Measurements from ENCODE around the gene POU6F2. TPM values are rescaled to one million over a fixed set of nuclear protein-coding genes. Genes with fewer than 3 reads are reported as not detected.

The POU6F2 gene
- total RNA-seq, 1 experiment from 2014 or later: 0.19 TPM

DNA sequence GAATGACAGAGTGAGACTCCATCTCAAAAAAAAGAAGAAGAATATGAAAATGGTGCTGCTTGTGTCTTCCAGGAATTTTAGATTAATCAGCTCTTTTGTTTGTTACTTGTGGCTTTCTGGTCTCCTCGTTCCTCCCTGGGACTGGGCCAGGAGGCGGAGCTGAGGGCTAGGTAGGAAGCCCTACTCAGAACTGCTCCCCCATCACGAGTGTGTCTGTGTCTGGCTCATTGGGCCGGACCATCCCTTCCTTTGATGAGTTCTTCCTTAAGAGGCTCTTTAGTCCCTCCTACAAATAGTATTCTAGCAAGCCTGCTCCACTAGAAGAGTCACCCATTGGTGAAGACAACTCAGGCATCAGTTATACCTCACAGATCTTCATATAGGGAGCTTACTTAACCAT, 531.7 kb downstream of the POU6F2 start:
- DNase-seq (ENCODE audit: unreplicated experiment): no peak
- TF ChIP-seq, protein P1, sequence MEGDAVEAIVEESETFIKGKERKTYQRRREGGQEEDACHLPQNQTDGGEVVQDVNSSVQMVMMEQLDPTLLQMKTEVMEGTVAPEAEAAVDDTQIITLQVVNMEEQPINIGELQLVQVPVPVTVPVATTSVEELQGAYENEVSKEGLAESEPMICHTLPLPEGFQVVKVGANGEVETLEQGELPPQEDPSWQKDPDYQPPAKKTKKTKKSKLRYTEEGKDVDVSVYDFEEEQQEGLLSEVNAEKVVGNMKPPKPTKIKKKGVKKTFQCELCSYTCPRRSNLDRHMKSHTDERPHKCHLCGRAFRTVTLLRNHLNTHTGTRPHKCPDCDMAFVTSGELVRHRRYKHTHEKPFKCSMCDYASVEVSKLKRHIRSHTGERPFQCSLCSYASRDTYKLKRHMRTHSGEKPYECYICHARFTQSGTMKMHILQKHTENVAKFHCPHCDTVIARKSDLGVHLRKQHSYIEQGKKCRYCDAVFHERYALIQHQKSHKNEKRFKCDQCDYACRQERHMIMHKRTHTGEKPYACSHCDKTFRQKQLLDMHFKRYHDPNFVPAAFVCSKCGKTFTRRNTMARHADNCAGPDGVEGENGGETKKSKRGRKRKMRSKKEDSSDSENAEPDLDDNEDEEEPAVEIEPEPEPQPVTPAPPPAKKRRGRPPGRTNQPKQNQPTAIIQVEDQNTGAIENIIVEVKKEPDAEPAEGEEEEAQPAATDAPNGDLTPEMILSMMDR (IDR thresholded peaks at IDR 0.05; ENCODE audit: unreplicated experiment): no peak
- Mint-ChIP-seq H3K27me3 (ENCODE audit: insufficient read depth, unreplicated experiment) (peaks cover 14% of the 10 kb centered on the region), H3K36me3 (ENCODE audit: insufficient read depth, unreplicated experiment) (no peaks in the 10 kb centered on the region), H3K4me3 (ENCODE audit: unreplicated experiment) (no peak overlapping the region), H3K9me3 (ENCODE audit: unreplicated experiment) (no peaks in the 10 kb centered on the region), H3K4me1 (ENCODE audit: insufficient read depth, unreplicated experiment) (no peaks in the 10 kb centered on the region), H3K27ac (ENCODE audit: low read depth, unreplicated experiment) (no peak overlapping the region)
- ChIA-PET CTCF (no interaction called here), POLR2A (no interaction called here)
- intact Hi-C loops (cut with micrococcal nuclease): no loop called here
- BruUV-seq (replicated peaks): no TSS peak

DNA sequence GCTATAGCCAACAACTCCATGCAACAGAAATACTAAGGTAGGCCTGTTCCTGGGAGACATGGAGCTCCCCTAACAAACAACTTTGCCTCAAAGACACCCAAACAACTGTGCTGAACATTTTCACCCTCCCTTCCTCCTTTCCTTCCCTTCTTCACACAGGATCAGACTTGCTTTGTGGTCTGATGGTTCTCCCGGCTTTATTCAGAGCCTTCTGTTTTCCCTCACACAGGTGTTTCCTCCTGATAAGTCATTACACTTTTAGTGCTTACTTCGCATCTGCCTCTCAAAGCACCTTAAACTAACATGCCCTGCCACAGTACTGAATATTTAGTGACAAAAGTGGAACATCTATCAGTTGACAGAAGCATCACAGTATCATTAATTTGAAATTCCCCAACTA, 532.2 kb downstream of the POU6F2 start:
- BruUV-seq (replicated peaks): no TSS peak
- H3K4me3 Mint-ChIP-seq (ENCODE audit: unreplicated experiment): no peak overlapping the region
- H3K27ac Mint-ChIP-seq (ENCODE audit: low read depth, unreplicated experiment): no peak overlapping the region
- ChIA-PET CTCF (interaction anchor here (0.6 kb wide), 1 partner anchor 1141 kb away, joined by 3 read pairs; no protein-coding TSS in a partner anchor), POLR2A (no interaction called here)
- no peaks in the 10 kb centered on the region for H3K9me3 Mint-ChIP-seq (ENCODE audit: unreplicated experiment)
- TF ChIP-seq, protein P1 (IDR thresholded peaks at IDR 0.05; ENCODE audit: unreplicated experiment): no peak
- no peaks in the 10 kb centered on the region for H3K36me3 Mint-ChIP-seq (ENCODE audit: insufficient read depth, unreplicated experiment)
- DNase-seq (ENCODE audit: unreplicated experiment): no peak
- H3K27me3 Mint-ChIP-seq (ENCODE audit: insufficient read depth, unreplicated experiment): peaks cover 19% of the 10 kb centered on the region
- intact Hi-C loops (cut with micrococcal nuclease): loop anchor here (10.0 kb wide), 1 partner anchor 1115 kb away; no protein-coding TSS in a partner anchor
- no peaks in the 10 kb centered on the region for H3K4me1 Mint-ChIP-seq (ENCODE audit: insufficient read depth, unreplicated experiment)

DNA sequence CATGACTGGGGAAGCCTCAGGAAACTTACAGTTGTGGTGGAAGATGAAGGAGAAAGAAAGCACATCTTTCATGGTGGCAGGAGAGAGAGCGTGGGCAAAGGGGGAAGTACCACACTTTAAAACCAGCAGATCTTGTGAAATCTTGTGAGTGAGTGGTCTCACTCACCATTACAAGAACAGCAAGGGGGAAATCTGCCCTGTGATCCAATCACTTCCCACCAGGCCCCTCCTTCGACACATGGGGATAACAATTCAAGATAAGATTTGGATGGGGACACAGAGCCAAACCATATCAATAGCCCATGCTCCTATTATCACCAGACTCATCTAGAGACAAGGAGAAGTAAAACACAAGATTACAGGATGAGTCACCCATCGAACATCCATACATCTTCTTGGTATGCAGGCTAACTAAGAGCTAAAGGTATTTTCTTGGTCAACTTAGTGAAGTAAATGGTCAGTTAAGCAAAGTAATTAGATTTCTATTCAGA, 533.2 kb downstream of the POU6F2 start:
- Mint-ChIP-seq H3K9me3 (ENCODE audit: unreplicated experiment) (no peaks in the 10 kb centered on the region), H3K4me1 (ENCODE audit: insufficient read depth, unreplicated experiment) (no peaks in the 10 kb centered on the region), H3K4me3 (ENCODE audit: unreplicated experiment) (no peak overlapping the region), H3K27me3 (ENCODE audit: insufficient read depth, unreplicated experiment) (peaks cover 22% of the 10 kb centered on the region), H3K27ac (ENCODE audit: low read depth, unreplicated experiment) (no peak overlapping the region), H3K36me3 (ENCODE audit: insufficient read depth, unreplicated experiment) (no peaks in the 10 kb centered on the region)
- DNase-seq (ENCODE audit: unreplicated experiment): no peak
- TF ChIP-seq, protein P1 (IDR thresholded peaks at IDR 0.05; ENCODE audit: unreplicated experiment): no peak
- ChIA-PET CTCF (interaction anchor here (0.5 to 1.5 kb wide), 7 partner anchors 88 to 1609 kb away, joined by 3 to 7 read pairs (median 3); no protein-coding TSS in a partner anchor), POLR2A (interaction anchor here (0.6 kb wide), 1 partner anchor 164 kb away, joined by 3 read pairs; no protein-coding TSS in a partner anchor)
- BruUV-seq (replicated peaks): no TSS peak
- intact Hi-C loops (cut with micrococcal nuclease): loop anchor here (10.0 kb wide), 1 partner anchor 1116 kb away; no protein-coding TSS in a partner anchor

DNA sequence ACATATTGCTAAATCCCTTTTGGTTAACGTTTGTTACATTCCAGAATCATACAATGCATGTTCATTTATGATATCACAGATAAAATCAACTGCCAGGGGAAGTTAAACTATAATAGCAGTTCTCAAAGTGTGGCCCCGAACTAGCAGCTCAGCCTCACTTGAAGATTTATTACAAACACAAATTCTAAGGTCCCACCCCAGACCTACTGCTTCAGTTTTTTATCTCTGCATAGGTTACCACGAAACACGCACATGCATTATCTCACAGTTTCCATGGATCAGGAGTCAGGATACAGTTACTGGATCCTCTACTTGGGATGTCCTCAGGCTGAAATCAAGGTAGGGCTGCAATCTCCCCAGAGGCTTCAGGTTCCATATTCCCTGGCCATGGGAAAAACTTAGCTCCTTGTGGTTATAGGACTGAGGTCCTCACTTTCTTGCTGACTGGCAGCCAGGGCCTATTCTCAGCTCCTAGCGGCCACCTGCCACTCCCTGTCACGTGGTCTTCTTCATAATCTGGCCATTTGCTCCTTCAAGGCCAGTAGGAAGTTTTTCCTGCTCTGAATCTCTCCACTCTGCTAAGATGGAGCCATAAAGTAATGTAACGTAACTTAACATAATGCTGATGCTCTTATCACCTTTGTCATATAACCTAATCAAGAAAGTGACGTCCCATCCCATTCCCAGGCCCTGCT, 538.0 kb downstream of the POU6F2 start:
- H3K27ac Mint-ChIP-seq (ENCODE audit: low read depth, unreplicated experiment): no peak overlapping the region
- H3K9me3 Mint-ChIP-seq (ENCODE audit: unreplicated experiment): no peaks in the 10 kb centered on the region
- H3K4me3 Mint-ChIP-seq (ENCODE audit: unreplicated experiment): no peak overlapping the region
- peaks cover 22% of the 10 kb centered on the region for H3K27me3 Mint-ChIP-seq (ENCODE audit: insufficient read depth, unreplicated experiment)
- no peaks in the 10 kb centered on the region for H3K36me3 Mint-ChIP-seq (ENCODE audit: insufficient read depth, unreplicated experiment)
- H3K4me1 Mint-ChIP-seq (ENCODE audit: insufficient read depth, unreplicated experiment): no peaks in the 10 kb centered on the region
- ChIA-PET POLR2A (no interaction called here), CTCF (interaction anchor here (0.6 to 1.6 kb wide), 3 partner anchors 53 to 719 kb away, joined by 3 to 5 read pairs (median 4); no protein-coding TSS in a partner anchor)
- intact Hi-C loops (cut with micrococcal nuclease): loop anchor here (10.0 kb wide), 1 partner anchor 1121 kb away; no protein-coding TSS in a partner anchor
- TF ChIP-seq, protein P1 (IDR thresholded peaks at IDR 0.05; ENCODE audit: unreplicated experiment): no peak
- no peak for DNase-seq (ENCODE audit: unreplicated experiment)
- BruUV-seq (replicated peaks): no TSS peak

All from MCF 10A (cell line).